DMS 273 (cell line): ENCODE results near the gene LRIT1.
"Not testable (repeated sequence)": the region's sequence is repeated elsewhere in the genome, so short reads cannot be mapped to it uniquely, and the experiment has no call there.

Experiments
- DNase-seq: peaks from one replicate; lab custom pipeline; 2025; ENCODE audit not compliant: unreplicated experiment; lab: John Stamatoyannopoulos, UW

LRIT1 gene

GRCh38 chr10:84241185-84241790 lies at the start of gene LRIT1:
LRIT1 (minus strand) TSS chr10:84241546; CDS start chr10:84241439, 107 bp downstream.
- no peak for DNase-seq

GRCh38 chr10:84290235-84290634 lies 48.9 kb upstream of the LRIT1 start:
- DNase-seq, result no peak

- DNase-seq, result no peak
Measured at GRCh38 chr10:84289521-84290200, 48.3 kb upstream of the LRIT1 start.

DNA sequence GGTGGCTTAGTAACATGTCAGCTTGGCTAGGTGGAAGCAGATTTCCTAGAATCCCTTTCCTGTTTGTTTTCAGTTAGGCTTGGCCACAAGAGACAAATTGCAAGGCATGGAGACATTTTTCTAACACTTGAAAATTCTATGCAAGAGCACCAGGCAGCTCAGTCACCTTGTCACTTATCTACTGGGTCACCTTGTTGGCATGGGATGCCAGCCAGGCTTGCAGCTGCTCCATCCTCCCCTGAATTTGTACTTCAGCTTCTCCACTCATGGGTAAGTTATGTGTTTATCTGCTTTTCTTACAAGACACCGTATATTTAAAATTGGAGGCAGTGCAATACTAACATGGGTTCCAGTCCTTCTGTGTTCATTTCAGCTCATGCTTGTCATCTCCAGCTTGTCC lies 46.8 kb upstream of the LRIT1 start:
- DNase-seq, result no peak

DNA sequence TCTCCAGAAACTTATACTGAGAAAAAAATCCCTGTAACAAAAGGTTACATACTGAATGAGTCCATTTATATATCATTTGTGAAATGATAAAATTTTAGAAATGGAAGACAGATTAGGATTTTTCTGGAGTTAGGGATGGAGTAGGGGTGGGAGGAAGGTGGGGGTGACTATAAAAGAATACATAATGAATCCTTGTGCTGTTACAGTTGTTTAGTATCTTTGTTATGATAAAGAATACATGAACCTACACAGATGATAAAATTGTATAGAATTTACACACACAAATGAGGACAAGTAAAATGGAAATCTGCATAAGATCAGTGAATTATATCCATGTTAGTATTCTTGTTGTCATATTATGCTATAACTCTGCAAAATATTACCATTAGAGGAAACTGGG lies 45.3 kb upstream of the LRIT1 start:
- DNase-seq, result no peak

DNA sequence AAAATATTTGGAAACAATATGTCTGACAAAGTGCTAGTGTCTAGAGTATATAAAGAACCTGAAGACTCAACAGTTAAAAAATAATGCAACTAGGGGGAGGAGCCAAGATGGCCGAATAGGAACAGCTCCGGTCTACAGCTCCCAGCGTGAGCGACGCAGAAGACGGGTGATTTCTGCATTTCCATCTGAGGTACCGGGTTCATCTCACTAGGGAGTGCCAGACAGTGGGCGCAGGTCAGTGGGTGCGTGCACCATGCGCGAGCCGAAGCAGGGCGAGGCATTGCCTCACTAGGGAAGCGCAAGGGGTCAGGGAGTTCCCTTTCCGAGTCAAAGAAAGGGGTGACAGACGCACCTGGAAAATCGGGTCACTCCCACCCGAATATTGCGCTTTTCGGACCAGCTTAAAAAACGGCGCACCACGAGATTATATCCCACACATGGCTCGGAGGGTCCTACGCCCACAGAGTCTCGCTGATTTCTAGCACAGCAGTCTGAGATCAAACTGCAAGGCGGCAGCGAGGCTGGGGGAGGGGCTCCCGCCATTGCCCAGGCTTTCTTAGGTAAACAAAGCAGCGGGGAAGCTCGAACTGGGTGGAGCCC lies 38.6 kb upstream of the LRIT1 start:
- DNase-seq, result not testable (repeated sequence)

DNA sequence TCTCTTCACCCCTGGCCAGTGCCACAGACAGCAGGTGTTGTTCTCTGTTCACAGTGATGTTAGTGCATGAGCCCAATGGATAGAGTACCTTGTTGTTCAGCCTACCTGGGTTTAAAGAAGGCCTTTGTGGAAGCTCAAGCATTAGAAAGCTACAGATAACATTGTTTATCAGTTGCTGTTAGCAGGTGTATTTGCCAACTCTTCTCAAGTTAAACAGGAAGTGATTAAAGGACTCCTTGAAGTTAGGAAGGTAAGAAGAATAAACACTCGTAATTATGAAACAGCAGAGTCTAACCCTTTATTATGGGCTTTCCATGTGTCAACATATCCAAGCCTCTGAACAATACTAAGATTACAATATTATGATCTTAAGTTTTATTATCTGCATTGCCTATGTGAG lies 29.4 kb upstream of the LRIT1 start:
- DNase-seq, result no peak

- DNase-seq, result no peak
Measured at GRCh38 chr10:84269773-84270172, 28.4 kb upstream of the LRIT1 start.

- no peak for DNase-seq
Measured at GRCh38 chr10:84269162-84269561, 27.8 kb upstream of the LRIT1 start.

- DNase-seq, result peak; percentile 36
Measured at GRCh38 chr10:84267503-84268126, 26.3 kb upstream of the LRIT1 start.

DNA sequence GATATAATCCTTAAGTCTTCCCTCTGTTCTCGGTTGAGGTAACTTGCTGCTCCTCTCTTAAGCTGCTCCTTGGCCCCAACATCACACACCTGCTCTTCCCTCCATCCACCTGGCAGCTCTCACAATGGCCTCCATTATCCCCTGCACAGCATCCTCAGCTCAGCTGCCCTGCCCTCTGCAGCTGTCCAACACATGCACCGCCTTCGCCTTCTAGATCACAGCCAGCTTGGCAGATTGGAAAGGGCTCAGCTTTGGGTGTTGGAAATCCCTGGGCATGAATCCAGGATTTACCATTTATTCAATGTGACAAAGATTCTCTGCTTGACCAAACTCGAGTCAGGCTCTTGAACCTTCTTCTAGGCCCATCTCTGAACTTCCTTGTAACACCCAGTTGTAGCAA lies 24.1 kb upstream of the LRIT1 start:
- DNase-seq, result peak; percentile 8

DNA sequence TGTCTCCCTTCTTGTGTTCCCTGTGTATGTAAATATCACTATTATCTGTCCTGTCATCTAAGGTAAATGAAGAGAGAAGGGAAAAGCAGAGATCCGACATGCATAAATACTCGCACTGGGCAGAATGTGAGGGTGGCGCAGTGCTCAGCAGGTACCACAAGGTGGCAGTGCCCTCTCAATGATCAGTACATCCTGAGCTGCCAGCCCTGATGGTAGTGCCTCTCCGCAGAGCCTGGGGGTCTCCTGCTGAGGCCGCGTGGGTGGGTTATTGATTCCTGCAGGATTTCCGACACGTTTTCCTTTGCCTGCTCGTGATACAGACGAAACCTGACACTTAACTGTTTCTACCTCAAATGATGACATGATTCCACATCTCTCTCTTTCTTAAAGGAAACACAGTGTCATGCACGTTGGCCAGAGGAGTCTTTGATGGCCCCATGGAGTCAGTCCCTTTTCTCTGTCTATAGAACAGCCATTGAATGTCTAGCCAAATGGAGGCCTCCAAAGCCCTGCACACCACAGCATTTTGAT lies 23.3 kb upstream of the LRIT1 start:
- peak; percentile 72 for DNase-seq

DNA sequence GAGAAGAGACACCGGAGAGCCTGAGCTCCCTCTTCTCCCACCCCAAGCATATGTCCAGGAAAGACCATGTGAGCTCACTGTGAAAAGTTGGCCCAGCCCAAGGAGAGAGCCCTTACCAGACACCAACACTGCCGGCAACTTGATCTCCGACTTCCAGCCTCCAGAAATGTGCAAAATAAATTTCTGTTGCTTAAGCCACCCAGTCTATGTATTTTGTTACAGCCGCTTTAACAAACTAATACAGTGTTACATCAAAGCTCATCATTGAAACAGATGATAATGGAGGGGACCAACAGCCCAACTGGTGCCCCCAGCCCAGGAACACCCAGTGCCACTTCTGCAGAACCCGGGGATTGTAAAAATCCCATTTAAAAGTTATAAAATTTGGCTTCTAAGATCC lies 22.4 kb upstream of the LRIT1 start:
- no peak for DNase-seq

DNA sequence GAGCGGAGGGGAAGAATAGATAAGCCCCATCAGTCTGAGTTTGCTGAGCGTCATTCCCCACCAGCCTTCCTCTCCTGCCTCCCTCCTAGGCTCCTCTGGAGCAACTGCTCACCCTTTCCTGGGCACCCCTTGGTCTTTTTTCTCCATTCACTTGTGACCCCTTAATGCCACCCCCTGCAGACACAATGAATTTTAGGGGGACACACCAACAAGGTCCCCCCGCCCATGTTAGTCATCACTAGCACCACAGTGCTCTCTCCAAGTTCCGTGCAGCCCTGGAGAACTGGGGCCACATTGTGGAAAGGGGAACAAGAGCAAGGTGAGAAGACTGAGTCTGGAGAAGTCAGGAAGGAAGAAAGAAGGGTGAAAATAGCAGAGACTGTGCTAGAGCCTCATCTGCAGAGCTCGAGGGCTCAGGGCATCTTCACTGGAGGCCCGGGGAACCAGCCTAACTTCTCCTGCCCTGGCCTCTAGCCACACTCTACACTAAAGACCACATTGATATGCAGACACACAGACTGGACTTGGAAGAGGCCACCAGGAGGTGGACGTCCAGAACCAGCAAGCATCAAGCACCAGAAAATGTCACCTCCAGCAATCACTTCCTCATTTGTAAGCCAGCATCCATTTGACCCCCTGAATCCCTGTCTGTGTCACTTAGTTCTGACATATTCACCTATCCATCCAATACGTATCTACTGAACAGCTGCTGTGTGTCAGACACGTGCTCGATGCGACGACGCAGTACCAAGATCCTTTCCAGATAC lies 21.0 kb upstream of the LRIT1 start:
- DNase-seq, result no peak

GRCh38 chr10:84261236-84261915 lies 20.0 kb upstream of the LRIT1 start:
- no peak for DNase-seq

GRCh38 chr10:84258034-84258695 lies 16.8 kb upstream of the LRIT1 start:
- no peak for DNase-seq

DNA sequence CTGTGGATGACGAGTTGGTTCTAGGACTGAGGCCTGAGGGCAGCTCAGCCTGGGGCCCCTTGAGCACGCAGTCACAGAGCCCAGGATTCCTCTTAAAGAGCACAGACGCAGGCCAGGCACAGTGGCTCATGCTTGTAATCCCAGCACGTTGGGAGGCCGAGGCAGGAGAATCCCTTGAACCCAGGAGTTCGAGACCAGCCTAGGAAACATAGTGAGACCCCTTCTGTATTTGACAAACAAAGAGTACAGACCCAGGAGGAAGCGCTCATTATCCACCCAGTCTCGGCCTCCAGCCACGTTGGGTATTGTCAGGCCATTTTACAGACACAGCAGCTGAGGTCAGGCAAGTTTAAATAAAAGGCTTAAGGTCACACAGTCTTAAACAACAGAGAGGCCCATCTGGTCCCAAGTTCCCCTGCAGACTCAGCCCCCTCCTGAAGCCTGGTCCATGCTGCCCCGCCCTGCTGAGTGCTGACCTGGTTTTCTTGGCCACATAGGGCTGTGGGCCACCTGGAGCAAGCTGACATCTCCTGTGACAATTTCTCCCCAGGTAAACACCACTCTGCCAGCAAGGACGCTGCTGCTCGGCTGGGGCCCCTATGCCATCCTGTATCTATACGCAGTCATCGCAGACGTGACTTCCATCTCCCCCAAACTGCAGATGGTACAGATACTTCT lies 16.1 kb upstream of the LRIT1 start:
- DNase-seq, result no peak

GRCh38 chr10:84256510-84257342 lies 15.4 kb upstream of the LRIT1 start:
- no peak for DNase-seq
